Colon (tissue), 2 donors: ENCODE measurements around the gene FBXO33.
"Not testable (repeated sequence)": the region's sequence is repeated elsewhere in the genome, so short reads cannot be mapped to it uniquely, and the experiment has no call there.

Source experiments
- FAIRE-seq: peaks from 2 replicates; lab custom pipeline; 2012; peaks lifted over from hg19 to GRCh38; lab: Jason Lieb, UNC
- donor health status: control.
- donor health status: control.

The FBXO33 gene

DNA sequence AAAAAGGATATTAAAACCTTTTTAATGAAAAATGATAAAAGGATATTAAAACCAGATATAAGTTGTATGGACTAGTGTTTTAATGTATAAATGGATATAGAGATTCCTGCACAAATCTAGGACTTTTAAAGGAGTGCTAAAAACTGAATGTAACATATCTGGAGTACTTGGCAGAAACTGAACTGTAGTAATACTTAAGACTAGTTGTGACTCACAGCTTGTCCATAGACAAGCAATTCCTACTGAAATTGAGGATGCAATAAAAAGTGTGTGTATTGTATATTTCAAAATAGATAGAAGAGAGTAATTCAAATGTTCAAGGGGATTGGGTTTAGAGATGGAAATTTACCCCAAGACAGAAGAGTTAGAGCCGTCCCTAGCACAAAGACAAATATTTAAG is 59.6 kb downstream of the FBXO33 start:
- peak; percentile 21 for FAIRE-seq

DNA sequence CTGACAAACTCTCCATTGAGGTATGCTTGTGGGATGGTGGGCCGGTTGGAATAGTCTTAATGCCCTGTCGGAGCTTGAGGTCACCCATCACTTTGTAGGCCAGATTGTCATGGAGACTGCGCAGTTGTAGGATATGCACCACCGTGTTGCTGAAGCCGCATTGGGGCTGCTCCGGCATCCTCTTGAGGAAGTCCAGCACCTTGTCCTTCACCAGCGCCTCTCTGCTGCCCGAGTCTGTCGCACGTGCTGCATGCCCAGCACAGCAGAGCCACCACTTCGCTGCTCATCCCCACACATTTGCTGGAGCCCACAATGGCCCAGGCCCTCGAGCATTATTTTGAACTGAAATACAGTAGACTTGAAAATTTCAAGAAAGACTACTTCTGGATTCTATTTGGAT is 61.8 kb downstream of the FBXO33 start:
- no peak for FAIRE-seq

DNA sequence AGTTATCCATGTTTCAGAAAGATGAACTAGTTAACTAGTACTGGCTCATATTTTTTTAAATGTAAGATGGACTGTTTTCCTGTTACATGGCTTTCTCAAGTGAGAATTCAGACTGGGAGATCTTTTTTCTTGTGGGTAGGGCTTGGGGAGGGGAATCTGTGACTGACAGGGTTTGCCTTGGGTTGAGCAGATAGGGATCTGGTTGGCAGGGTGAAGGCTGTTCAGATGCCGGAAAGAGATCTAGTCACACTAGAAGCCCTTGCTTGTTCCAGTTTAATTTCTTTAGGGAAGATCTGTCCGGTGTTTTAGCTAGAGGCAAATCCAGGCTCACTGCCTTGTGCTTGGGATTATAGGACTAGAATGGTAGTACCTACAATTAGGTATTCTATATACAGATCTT is 63.2 kb downstream of the FBXO33 start:
- FAIRE-seq: no peak

DNA sequence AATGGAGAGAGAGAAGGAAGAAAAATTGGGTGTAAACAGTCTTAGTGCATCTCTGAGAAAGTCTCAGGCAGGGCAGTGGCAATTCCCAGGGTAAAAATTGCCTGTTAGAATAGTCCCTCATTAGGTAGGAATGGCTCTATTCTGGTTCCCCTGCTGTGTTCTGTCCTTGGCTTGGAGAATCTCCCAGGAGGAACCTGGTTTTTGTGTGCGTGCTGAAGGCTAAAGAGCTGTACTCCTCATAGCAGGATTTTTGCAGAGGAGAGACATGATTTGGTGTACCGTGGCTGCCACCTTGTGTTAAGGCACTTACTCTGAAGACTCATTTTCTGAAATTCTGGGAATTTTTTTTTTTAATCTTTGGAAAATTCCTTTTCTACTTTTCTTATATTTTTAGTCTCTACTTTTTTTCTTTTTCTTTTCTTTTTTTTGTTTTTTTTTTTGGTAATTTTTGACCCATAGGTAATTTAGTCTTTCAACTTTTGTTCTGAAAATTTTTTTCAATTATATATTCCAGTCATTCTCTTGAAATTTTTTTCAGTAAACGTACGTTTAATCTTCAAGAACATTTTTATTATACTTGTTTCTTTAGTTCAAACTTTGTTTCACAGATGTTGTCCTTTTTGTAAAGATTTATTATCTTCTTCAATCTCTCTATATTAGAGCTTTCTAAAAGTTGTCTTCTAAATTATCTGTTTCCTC is 63.8 kb downstream of the FBXO33 start:
- FAIRE-seq: peak; percentile 51

DNA sequence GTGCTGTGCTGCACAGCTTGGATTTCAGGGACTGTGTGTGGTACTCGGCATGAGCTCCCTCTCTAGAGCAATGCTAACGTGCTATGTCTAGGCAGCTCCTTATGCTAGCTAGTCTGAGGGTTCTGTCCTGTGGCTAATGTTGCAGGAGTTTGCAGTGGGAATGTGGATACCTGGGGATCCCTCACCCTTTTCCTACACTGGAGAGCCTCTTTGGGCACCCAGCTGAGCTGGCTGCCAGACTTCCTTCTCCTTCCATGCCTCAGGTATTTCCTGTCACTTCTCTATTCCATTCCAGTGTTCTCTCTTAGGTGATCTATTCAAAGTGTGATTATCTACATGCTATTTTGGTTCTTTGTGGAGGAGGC is 64.9 kb downstream of the FBXO33 start:
- no peak for FAIRE-seq

DNA sequence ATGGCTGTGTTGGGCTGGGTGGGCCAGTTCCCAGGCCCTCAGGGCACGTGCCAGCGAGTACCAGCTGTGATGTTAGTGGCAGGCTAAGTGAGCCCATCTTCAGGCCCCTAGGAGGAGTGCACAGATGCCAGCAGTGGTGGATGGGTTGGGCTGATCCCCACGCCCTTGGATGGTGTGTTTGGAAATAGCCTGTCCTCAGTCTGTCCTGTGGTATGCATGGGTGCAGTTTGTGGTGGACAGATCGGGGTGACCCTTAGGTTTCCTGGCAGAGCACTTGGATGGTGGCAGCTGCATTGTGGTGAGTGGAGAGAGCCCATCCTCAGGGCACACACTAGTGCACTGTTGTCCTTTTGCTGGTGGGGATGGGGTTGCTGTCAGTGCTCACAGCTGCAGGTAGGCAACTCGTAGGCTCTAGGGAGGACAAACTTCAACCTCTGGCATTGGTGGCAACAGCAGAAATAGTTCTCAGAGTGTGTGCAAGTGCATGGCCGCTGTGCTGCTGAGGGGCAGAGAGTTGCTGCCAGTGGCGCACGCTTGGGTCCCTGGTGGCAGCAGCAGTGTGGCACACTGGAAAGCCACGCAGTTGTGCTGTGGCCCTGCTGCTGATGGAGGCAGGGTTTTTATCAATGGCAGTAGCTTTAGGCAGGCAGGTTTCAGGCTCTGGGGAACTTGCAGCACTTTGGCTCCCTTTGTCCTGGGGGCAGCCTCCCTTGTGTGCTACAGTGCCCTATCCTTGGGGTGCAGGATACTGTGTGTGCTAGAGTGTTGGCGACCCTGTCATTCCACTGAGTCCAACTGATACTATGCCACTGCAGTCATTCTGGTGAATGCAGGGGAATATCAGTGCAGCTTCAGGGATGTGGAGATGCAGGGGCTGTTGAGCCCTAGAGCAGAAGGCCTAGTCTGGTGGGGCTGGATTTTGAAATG is 65.5 kb downstream of the FBXO33 start:
- no peak for FAIRE-seq

DNA sequence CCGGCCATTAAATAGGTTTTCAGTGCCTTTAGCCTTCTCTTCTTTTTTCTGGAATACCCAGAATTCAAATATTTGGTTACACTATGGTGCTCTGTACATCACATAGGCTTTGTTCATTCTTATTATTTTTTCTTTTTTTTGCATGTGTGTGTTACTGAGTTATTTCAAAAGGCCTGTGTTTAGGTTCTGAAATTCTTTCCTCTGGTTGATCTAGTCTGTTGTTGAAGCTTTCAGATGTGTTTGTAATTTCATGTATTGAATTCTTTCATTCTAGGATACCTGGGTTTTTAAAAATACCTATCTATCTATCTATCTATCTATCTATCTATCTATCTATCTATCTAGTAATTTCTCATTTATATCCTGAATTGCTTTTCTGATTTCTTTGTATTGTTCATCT is 66.9 kb downstream of the FBXO33 start:
- no peak for FAIRE-seq

DNA sequence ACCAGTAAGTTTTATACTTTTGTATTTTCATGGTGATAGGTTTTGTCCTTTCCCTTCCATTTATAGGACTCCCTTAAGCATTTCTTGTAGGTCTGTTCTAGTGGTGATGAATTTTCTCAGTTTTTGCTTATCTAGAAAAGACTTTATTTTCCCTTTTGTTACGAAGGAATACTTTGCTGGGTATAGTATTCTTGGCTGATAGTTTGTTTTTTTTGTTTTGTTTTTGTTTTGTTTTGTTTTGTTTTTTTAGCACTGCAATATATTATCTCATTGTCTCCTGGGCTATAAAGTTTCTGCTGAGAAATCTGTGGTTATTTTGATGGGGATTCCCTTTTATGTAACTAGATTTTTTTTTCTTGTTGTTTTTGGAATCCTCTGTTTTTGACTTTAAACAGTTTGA is 67.7 kb downstream of the FBXO33 start:
- peak; percentile 24 for FAIRE-seq

DNA sequence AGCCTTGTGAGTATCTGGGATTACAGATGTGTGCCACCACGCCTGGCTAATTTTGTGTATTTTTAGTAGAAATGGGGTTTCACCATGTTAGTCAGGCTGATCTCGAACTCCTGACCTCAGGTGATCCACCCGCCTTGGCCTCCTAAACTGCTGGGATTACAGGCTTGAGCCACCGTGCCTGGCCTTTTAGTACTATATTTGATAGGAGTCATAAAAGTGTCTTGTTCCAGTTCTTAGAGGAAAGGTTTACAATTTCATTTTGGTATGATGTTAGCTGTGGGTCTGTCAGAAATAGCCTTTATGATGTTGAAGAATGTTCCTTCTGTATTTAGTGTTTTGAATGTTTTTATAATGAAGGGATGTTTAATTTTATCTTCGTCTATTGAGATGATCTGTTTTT is 70.7 kb downstream of the FBXO33 start:
- not testable (repeated sequence) for FAIRE-seq

DNA sequence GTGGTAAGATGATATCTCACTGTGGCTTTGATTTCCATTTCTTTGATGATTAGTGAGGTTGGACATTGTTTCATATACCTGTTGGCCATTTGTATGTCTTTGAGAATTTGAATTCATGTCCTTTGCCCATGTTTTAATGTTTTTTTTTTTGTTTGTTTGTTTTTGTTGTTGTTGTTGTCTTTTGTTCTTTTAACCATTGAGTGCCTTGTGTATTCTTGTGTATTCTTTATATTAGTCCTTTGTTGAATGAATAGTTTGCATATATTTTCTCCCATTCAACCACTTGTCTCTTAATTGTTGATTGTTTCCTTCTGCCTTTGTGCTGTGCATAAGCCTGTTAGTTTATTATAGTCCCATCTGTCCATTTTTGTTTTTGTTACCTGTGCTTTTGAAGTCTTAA is 71.9 kb downstream of the FBXO33 start:
- no peak for FAIRE-seq

DNA sequence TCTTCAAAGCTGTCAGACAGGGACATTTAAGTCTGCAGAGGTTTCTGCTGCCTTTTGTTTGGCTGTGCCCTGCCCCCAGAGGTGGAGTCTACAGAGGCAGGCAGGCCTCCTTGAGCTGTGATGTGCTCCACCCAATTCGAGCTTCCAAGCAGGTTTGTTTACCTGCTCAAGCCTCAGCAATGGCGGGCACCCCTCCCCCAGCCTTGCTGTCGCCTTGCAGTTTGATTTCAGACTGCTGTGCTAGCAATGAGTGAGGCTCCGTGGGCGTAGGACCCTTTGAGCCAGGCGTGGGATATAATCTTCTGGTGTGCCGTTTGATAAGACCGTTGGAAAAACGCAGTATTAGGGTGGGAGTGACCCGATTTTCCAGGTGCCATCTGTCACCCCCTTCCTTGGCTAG is 73.2 kb downstream of the FBXO33 start:
- not testable (repeated sequence) for FAIRE-seq

DNA sequence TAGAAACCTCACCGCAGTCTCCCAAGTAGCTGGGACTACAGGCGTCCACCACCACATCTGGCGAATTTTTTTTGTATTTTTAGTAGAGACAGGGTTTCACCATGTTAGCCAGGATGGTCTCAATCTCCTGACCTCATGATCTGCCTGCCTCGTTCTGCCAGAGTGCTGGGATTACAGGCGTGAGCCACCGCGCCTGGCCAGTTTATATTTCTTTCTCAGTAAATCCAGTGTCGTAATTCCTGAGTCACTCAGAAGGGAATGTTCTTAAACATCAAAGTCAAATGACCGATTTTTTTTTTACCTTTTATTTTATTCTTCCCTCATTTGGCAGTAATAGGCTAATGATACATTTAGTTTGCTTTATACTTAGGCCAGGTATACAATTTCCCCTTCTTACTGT is 80.5 kb downstream of the FBXO33 start:
- FAIRE-seq: no peak

DNA sequence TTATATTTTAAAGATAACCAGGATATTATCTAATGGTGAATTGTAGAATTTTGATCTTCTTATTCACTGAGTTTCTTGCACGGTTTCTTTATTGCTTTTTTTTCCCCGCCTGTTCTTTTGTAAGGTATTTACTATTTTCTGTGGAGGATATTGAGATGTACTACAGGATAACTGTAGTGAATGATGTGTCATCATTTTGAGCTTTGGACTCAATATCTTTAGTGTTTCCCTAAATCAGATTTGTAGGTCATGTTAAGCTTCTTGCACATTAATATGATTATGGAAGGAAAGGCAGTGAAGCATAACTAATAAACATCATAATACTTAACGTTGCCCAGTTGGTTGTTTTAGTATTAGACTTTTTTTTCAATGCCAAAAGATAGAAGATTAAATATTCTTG is 81.4 kb downstream of the FBXO33 start:
- no peak for FAIRE-seq
